NT2/D1 (cell line): ENCODE data around the gene RASSF6.

Source experiments
- SUZ12 ChIP-seq: IDR thresholded peaks from 2 replicates; pipeline ENCODE4 v1.6.1; 2011; ENCODE audit not compliant: insufficient read length, insufficient read depth; ENCODE audit errors: extremely low read depth
- YY1 ChIP-seq: IDR thresholded peaks from 2 replicates; pipeline ENCODE4 v1.6.1; 2011; ENCODE audit not compliant: insufficient read length, insufficient read depth
- ZNF274 ChIP-seq: IDR thresholded peaks from 2 replicates; pipeline ENCODE4 v1.6.1; 2011; ENCODE audit warnings: mild to moderate bottlenecking, low read depth, low read length

DNA sequence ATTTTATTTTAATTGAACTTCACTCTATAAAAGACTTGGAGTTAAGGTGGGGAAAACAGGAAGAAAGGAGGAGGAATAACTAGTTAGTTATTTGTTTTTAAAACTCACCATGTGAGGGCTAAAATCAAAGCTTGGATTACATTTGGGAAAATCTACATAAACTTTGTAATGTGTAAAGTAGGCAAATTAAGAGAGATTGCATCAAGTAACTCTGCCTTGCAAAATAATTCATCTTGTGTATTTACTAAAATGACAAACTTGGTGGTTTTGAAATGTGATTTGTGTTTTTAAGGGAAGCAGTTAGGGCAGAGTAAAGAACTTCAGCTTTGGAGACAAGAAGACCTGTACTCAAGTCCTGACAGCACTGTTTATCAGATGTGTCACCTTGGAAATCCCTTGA lies 43.3 kb upstream of the RASSF6 start:
- TF ChIP-seq YY1: no peak
- TF ChIP-seq ZNF274: no peak
- no peak for TF ChIP-seq SUZ12
